Measurements from ENCODE around the gene ALPG.
"Not testable (repeated sequence)": the region's sequence is repeated elsewhere in the genome, so short reads cannot be mapped to it uniquely, and the experiment has no call there.

Gene ALPG

DNA sequence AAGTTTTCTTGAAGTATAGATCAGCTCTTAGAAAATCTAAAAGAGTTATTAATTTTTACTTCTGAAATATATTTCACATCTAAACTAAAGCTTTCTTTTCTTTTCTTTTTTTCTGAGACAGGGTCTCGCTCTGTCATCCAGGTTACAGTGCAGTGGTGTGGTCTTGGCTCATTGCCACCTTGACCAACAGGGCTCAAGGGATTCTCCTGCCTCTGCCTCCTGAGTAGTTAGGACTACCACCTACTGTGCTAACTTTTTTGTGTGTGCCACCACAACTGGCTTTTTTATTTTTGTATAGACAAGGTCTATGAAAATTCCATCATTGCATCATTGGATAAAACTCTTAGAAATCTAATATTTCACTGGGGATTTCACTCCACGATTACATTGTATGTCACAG is 10.0 kb upstream of the ALPG start:
- DNase-seq (ENCODE audit: low read depth in 2 of 2) = no peak

DNA sequence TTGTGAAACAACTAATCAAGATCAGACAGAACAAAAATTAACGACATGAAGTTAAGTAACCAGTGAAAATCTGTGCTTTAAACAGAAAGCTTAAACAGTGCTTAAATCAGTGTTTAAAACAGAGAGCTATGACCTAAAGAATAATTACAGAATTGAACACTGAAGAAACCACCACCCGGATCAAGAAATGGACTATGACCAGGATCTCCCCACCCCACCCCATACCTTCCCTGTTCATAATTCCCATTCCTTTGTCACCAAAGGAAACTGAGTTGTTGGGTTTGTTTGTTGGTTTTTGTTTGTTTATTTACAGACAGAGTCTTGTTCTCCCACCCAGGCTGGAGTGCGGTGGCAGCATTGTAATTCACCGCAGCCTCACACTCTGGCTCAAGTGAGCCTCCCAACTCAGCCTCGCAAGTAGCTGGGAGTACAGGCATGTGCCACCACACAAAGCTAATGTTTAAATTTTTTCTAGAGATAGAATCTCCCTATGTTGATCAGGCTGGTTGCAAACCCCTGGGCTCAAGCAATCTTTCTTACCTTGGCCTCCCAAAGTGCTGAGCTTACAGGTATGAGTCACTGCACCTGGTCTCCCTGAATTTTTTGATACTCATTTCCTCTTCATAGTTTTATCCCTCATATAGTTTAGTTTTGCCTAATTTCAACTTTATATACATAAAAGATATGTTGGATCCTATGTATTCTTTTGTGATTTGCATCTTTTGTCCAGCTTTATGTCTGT is 8.2 kb upstream of the ALPG start:
- no peak for DNase-seq (ENCODE audit: low read depth in 2 of 2)

DNA sequence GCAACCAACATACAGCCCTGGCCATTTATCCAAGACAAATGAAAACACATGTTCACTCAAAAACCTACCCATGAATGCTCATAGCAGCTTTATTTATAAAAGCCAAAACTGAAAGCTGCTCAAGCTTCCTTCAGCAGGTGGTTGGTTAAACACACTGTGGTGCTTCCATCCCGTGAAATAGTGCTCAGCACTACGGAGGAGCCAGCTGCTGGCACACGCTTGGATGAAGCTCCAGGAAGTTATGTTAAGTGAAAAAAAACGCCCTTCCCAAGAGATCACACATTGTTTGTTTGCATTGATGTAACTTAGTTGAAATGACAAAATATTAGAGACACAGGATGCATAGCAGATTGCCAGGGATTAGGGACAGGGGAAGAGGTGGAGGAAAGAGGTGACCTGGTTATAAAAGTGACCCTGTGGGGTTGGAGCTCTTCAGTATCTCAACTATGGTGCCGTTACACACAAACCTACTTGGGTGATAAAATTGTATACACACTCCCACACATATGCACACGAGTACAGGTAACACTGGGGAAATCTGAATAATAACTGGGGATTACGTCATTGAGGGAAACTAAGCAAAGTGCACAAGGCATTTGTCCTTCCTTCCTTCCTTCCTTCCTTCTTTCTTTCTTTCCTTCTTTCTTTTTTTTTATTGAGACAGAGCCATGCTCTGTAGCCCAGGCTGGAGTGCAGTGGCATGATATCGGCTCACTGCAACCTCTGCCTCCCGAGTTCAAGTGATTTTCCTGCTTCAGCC is 6.2 kb upstream of the ALPG start:
- no peak for DNase-seq (ENCODE audit: low read depth in 2 of 2)

DNA sequence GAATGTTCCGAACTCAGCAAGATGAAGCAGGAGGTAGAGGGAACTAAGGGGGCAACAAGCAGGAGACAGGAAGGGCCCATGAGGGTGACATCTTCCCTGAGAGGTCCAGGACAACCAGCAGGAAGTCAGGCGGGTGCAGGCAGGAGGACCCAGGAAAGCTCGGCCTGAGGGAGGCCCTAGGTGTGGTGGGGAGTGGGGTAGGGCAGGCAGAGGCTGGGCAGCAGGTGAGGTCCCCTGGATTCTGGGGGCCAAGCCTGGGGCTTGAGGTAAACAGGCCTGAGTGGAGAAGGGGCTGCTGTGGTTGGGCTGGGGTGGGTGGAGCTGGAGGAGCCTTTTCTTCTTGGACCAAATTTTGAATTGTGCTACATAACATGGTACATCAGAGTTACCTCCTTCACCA is 4.1 kb upstream of the ALPG start:
- no peak for DNase-seq (ENCODE audit: low read depth in 2 of 2)

DNA sequence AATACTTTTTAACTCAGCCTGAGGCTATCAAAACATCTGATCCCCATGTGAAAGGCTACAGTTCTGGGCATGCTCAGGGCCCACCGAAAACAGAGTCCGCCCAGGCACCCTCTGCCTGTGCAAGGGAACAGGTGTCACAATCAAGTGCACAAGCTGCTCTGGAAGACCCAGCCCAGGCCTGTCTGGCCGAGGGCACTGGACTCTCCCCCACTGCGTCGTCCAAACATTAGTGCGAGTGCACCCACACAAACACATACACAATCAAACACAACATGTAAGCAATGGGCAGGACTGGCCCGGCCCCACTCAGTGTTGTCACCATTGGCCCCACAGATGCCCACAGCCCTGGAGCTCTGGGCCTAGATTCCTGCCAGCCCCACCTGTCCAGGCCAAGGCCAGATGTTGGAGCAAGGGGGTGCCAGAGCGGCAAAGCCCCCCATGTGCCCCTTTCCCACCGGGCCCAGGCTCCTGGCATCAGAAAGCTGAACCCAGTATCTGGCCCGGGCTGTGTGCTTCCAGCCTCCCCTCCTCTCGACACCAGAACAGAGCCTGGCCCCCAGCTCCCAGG is 617 bp upstream of the ALPG start:
- no peak for DNase-seq (ENCODE audit: low read depth in 2 of 2)

DNA sequence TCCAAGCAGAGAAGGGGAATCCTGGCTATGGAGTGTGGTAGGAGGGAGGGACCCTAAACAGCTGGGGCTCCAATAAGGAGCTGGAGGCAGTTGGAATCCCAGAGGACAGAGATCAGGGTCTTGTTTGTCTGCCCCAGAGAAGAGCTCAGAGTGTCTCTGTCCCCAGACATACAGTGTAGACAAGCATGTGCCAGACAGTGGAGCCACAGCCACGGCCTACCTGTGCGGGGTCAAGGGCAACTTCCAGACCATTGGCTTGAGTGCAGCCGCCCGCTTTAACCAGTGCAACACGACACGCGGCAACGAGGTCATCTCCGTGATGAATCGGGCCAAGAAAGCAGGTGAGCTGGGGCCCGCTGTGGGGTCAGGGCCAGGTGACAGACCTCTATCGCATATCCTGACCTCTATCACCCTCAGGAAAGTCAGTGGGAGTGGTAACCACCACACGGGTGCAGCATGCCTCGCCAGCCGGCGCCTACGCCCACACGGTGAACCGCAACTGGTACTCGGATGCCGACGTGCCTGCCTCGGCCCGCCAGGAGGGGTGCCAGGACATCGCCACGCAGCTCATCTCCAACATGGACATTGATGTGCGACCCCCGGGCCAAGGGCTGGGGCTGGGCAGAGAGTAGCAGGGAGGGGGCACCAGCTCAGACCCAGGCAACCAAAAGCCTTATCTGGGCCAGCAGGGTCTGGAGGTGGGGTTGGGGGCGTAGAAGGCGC is 945 bp downstream of the ALPG start:
- not testable (repeated sequence) for DNase-seq (ENCODE audit: low read depth in 2 of 2)

DNA sequence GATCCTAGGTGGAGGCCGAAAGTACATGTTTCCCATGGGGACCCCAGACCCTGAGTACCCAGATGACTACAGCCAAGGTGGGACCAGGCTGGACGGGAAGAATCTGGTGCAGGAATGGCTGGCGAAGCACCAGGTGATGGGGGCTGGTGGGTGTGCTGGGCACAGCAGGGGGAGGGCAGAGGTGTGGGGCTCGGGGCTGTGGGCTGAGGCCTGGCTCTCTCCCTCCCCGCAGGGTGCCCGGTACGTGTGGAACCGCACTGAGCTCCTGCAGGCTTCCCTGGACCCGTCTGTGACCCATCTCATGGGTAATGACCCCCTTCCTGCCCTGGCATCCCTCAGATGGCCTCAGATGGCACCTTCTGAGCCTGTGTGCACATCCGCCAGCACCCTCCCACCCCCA is 1.6 kb downstream of the ALPG start:
- not testable (repeated sequence) for DNase-seq (ENCODE audit: low read depth in 2 of 2)

DNA sequence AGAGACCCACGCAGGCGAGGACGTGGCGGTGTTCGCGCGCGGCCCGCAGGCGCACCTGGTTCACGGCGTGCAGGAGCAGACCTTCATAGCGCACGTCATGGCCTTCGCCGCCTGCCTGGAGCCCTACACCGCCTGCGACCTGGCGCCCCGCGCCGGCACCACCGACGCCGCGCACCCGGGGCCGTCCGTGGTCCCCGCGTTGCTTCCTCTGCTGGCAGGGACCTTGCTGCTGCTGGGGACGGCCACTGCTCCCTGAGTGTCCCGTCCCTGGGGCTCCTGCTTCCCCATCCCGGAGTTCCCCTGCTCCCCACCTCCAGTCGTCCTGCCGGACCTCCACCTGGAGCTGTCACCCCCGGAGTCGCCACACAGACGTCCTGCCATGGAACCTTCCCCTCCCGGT is 3.0 kb downstream of the ALPG start:
- not testable (repeated sequence) for DNase-seq (ENCODE audit: low read depth in 2 of 2)

DNA sequence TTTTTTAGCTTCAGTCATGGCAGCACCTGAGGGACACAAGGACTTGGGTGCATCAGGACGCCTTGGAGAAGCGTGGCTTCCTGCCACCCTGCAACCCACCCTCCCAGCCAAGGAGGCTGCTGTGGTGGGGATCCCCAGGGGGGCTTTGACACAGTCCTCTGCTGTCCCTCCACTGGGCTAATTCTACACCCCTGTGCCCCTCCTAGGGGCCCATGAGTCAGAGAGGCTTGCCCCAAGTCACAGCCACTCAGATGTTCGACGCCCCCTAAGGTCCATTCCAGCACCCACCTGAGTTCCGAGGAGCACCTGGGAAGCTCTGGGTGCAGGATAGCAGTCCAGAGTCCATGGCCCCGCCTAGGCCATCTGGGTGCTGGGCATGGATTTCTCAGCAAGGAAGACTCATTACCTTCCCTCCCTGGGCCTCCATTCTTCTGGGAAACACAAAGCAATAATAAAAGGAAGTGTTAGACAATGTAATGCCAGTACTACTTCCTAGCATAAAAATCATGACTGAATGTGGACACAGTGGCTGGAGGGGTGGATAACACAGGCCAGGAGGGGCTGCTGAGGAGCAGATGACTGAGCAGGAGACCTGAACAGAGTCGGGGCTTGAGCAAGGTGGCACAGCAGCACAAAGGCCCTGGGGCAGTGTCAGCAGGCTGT is 3.7 kb downstream of the ALPG start:
- no peak for DNase-seq (ENCODE audit: low read depth in 2 of 2)

DNA sequence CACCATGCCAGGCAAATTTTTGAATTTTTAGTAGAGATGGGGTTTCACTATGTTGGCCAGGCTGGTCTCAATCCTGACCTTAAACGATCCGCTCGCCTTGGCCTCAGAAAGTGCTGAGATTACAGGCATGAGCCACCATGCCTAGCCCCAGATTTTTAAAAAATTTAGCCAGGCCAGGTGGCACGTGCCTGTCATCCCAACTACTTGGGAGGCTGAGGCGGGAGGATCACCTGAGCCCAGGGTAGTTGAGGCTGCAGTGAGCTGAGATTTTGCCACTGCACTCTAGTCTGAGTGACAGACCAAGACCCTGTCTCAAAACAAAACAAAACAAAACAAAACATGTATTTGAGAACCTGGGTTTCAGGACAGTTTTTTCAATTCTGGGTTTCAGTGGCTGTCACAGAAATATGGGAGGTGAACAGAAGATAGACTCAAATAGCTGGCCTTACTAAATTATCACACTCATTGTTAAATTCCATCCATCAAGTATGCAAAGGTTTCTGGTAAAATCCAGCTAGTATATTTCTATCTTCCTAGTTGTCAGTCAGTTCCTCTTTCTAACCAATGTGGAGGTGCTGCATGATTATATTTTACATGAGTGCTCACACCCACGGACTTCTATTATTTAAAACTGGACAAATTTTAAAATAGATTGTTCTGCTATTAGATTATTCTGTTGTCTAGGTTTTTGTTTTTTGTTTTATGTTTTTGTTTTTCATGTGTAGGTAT is 5.4 kb downstream of the ALPG start:
- no peak for DNase-seq (ENCODE audit: low read depth in 2 of 2)

DNA sequence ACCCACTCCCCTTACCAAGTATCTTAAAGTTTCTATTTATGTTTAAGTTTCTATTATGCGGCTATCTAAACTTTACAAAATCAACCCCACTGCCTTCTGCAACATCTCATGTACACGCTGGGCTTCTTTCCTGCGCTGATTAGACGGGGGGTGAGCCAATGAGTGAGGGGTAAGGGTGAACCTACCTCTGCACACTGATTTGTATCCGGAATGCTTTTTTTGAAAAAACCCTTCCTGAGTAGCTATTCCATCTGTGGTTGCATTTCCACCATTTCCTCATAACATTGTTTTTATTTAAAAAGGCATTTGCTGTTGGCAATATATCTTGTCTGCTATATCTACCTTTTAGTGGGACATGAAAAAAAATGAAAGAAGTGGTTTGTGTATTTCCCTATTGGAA is 6.3 kb downstream of the ALPG start:
- DNase-seq (ENCODE audit: low read depth in 2 of 2) = no peak

DNA sequence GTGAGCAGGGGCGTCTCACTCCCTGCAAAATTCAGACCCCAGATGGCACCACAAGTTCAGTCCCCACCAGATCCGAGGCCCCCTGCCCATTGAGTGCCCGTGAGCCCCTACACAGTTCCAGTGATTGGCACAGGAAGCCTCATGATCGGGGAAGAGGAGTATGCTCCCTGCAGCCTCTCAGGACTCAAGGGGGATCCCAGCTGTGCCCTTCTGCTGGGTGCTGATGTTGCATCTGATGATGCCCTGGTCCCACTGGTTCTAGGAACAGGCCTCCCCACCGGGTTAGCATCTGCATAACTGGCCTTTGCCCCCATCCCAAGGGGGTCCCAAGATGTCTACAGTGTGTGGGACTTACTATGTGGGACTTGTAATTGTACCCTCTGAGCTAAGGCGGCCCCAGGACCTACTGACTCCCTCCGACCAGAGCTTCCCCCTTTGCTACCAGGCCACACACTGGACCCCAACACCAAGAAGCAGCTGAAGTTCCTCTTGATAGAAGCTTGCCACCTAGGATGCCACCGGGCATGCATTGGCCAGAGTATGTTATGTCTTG is 8.6 kb downstream of the ALPG start:
- DNase-seq (ENCODE audit: low read depth in 2 of 2) = no peak

DNA sequence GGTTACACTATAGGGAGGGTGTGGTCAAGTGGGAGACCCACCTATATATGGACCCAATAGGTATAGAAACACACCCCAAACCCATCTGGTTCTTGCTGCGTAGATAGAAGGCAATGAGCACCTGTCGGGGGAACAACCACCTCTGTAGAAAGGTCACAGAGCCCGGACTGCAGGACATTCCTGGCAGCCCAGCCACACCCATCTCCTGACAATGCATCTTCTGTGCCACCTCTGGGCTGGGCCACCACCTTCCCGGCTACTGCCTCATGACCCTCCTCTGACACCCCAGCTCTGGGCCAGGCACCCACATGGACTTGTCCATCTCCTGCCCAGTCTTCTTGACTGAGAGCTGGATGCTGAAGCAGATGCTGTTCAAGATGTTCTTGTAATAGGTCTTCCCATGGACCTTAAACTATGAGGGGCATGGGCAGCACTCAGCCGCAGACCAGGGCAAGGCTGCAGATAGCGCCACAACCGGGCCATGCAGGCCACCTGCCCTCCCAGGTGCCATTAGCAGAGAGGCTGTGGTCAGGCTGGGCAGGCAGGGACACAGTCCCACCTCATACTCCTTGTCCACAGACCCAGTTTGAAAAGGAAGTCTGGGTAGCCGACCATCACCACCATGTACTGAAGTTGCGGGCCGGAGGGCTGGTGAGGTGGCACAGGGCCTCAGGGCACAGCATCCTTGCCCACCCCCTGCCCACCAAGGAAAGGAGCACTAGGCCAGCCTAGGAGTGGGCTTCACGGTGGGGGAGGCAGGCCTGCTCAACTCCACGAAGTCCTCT is 9.3 kb downstream of the ALPG start:
- no peak for DNase-seq (ENCODE audit: low read depth in 2 of 2)

DNA sequence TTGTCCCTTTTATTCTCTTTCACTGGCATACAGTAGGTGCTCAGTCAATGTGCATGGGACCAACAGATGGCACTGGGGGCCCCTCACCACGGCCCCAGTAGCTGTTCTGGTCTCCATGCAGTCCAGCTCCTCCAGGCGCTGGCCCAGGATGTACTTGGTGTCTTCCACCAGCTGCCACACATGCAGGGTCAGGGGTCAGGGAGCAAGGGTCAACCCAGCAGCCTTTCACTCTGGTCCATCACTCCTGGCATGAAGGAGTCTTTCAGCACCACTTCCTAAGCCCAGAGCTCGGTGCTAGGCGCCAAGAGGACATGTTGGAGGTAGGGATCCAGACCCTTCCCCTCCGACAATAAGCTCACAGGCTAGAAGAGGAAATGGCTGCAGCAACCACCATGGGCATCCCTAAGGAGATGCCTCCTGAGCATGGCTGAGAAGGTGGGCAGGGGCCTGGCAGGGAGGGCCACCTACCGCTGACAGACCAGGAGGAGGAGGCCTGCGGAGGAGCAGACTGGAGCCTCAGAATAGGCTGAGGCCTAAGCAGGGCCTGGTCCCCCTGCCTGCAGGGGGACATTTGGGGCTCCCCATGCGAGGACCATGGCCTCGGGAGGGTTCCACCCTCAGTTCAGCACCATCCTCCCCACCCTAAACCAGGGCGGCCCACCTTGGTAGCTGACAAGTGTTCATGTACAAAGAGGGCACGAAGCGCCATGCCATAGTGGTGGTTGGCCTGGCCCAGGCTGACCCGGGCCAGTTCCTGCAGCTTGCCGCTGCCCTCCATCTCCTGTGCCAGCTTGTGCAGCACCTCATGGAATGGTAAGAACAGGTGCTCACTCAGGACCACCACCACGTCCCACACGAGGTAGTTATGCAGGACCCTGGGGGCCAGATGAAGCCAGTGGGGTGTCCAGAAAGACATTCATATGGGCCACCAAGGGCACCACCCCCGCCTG is 10.2 kb downstream of the ALPG start:
- DNase-seq (ENCODE audit: low read depth in 2 of 2) = no peak

DNA sequence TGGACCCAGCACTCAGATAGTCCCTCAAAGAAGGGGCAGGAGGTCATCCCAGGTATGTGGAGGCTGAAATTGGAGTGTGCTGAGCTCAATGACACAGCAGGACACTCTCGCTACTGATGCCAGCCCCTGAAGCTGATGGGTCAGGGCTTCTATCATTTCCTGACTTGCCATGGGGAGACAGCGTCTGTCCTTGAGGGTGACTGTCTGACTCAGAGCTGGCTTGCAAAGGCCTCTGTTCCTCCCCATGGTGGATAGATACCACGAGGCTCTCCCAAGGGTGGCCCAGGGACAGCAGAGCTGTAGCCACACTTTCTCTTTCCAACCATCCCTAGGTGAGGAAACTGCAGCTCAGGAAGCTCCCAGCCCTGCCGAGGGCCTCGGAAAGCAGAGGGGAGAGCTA is 10.8 kb downstream of the ALPG start:
- DNase-seq (ENCODE audit: low read depth in 2 of 2) = no peak

DNA sequence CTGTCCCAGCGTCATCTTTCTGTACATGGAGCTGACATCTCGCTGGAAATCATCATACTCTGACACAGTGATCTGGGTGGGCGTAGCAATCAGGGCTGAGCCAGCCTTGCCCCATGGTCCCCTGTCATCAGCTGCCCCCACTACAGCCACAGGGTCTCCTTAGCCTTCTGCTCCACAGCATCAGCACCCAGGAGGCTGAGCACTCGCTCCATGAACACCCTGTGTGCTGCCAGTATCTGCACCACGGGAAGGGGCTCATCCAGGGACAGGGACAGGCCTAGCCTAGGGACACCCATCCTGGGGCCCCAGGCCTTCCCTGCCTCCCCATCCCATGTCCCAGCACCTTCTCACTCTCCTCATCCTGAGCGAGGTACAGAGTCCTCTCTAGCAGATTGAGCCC is 11.4 kb downstream of the ALPG start:
- DNase-seq (ENCODE audit: low read depth in 2 of 2) = no peak

DNA sequence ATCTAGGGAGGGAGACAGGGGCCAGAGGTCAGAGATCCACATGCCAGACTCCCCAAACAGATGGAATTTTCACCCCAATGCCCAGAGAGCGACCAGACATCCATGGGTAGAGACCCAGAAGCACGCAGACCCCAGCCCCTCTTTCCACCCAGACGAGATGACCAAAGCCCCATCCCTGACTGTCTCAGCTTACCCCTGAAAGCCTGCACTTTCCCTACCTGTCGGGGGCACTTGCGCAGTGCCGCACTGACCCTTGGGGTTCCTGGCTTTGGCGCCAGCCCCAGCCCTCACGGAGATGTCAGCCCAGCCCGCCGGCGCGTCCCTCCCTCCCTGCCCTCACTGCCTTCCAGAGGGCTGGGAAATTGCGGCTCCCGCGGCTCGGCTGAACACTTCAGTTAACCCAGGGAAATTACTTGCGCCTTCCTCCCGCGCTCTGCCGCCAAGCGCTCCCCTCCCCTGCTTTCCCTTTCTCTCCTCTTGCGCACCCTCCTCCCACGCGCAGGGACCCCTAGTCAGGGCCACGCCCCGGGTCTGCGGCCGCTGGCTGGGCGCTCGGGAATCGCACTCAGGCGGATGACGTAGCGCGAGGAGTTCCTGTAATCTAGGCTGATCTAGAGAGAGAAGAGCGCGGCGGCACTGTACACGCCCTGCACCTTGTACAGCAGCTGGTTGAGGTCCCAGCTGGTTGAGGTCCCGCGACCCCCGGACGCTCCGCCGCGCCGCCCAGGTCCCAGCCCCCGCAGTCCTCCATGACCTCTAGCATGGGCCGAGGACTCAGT is 12.0 kb downstream of the ALPG start:
- no peak for DNase-seq (ENCODE audit: low read depth in 2 of 2)

All from stimulated activated CD8-positive, alpha-beta memory T cell treated with anti-CD3 and anti-CD28 coated beads, Interleukin-15, amount 100 ng/mL, for 4 hours (primary cell).